ENCODE measurements around the gene ACY1. TPM values are rescaled to one million over a fixed set of nuclear protein-coding genes. Genes with fewer than 3 reads are reported as not detected.

ACY1 gene
- total RNA-seq, 2 donors from 2014 or later, result 58.2 to 69.4 TPM

- Histone ChIP-seq H3K9ac (ENCODE audit: extremely low read depth, low read length, poor library complexity, severe bottlenecking) (no peak overlapping the region), H3K4me1 (ENCODE audit: control insufficient read depth, insufficient read depth, low read length) (peaks cover 6% of the 10 kb centered on the region), H3K27me3 (ENCODE audit: control insufficient read depth, insufficient read depth, low read length, poor library complexity, severe bottlenecking) (peaks cover 7% of the 10 kb centered on the region), H3K9me3 (ENCODE audit: control insufficient read depth, low read length) (no peaks in the 10 kb centered on the region), H3K4me3 (ENCODE audit: low read length) (no peak overlapping the region), H3K36me3 (ENCODE audit: control insufficient read depth, insufficient read depth, low read length) (peaks cover 11% of the 10 kb centered on the region), H3K27ac (ENCODE audit: low read depth, low read length) (no peak overlapping the region)
- no peak overlapping the region for H3K27ac Mint-ChIP-seq
- no peak overlapping the region for H3K4me3 Mint-ChIP-seq
- whole genome bisulfite sequencing, 2 experiments (ENCODE audit: insufficient coverage in 1 of 2, insufficient read length in 1 of 2), result 93 to 97% methylated on average over 10 to 21 of the region's 21 CpGs
- H3K9me3 Mint-ChIP-seq, result no peaks in the 10 kb centered on the region
- no peak for DNase-seq
- H3K36me3 Mint-ChIP-seq (ENCODE audit: low read depth), result peaks cover 16% of the 10 kb centered on the region
- TF ChIP-seq, protein P1, sequence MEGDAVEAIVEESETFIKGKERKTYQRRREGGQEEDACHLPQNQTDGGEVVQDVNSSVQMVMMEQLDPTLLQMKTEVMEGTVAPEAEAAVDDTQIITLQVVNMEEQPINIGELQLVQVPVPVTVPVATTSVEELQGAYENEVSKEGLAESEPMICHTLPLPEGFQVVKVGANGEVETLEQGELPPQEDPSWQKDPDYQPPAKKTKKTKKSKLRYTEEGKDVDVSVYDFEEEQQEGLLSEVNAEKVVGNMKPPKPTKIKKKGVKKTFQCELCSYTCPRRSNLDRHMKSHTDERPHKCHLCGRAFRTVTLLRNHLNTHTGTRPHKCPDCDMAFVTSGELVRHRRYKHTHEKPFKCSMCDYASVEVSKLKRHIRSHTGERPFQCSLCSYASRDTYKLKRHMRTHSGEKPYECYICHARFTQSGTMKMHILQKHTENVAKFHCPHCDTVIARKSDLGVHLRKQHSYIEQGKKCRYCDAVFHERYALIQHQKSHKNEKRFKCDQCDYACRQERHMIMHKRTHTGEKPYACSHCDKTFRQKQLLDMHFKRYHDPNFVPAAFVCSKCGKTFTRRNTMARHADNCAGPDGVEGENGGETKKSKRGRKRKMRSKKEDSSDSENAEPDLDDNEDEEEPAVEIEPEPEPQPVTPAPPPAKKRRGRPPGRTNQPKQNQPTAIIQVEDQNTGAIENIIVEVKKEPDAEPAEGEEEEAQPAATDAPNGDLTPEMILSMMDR (conservative IDR thresholded peaks at IDR 0.05), result no peak
- H3K4me1 Mint-ChIP-seq, result peaks cover 26% of the 10 kb centered on the region
- H3K27me3 Mint-ChIP-seq (ENCODE audit: insufficient read depth), result peaks cover 12% of the 10 kb centered on the region
Observed at GRCh38 chr3:51943451-51944391, 39.6 kb upstream of the ACY1 start.

DNA sequence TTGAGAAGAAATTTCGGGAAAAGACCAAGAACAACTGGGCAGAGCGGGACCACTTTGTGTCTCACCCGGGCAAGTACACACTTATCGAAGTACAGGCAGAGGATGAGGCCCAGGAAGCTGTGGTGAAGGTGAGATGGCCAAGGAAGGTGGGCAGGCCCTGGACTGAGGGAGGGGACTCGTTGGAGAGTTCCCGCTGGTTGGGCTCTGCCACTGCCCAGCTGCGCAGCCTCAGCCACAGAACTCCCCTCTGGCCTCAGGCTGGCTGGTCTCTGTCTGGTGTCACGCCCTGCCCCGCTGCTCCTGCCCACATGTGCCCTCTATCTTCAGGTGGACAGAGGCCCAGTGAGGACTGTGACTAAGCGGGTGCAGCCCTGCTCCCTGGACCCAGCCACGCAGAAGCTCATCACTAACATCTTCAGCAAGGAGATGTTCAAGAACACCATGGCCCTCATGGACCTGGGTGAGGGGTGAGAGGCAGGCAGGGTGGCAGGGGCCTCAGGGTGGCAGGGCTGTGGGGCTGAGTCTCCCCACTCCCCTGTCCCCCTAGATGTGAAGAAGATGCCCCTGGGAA is 38.8 kb upstream of the ACY1 start:
- H3K4me3 Mint-ChIP-seq, result no peak overlapping the region
- H3K27me3 ChIP-seq (ENCODE audit: control insufficient read depth, insufficient read depth, low read length, poor library complexity, severe bottlenecking), result peaks cover 14% of the 10 kb centered on the region
- no peak overlapping the region for H3K27ac Mint-ChIP-seq
- peaks cover 2% of the 10 kb centered on the region for H3K36me3 ChIP-seq (ENCODE audit: control insufficient read depth, insufficient read depth, low read length)
- no peak overlapping the region for H3K27ac ChIP-seq (ENCODE audit: low read depth, low read length)
- H3K36me3 Mint-ChIP-seq (ENCODE audit: low read depth), result peaks cover 9% of the 10 kb centered on the region
- no peak overlapping the region for H3K9ac ChIP-seq (ENCODE audit: extremely low read depth, low read length, poor library complexity, severe bottlenecking)
- peaks cover 19% of the 10 kb centered on the region for H3K4me1 Mint-ChIP-seq
- H3K9me3 ChIP-seq (ENCODE audit: control insufficient read depth, low read length), result no peaks in the 10 kb centered on the region
- H3K27me3 Mint-ChIP-seq (ENCODE audit: insufficient read depth), result peaks cover 15% of the 10 kb centered on the region
- peaks cover 6% of the 10 kb centered on the region for H3K4me1 ChIP-seq (ENCODE audit: control insufficient read depth, insufficient read depth, low read length)
- no peaks in the 10 kb centered on the region for H3K9me3 Mint-ChIP-seq
- DNase-seq, result no peak
- TF ChIP-seq, protein P1 (conservative IDR thresholded peaks at IDR 0.05), result no peak
- no peak overlapping the region for H3K4me3 ChIP-seq (ENCODE audit: low read length)
- WGBS, 2 experiments (ENCODE audit: insufficient coverage in 1 of 2, insufficient read length in 1 of 2), result 93% methylated on average over 7 to 11 of the region's 11 CpGs

DNA sequence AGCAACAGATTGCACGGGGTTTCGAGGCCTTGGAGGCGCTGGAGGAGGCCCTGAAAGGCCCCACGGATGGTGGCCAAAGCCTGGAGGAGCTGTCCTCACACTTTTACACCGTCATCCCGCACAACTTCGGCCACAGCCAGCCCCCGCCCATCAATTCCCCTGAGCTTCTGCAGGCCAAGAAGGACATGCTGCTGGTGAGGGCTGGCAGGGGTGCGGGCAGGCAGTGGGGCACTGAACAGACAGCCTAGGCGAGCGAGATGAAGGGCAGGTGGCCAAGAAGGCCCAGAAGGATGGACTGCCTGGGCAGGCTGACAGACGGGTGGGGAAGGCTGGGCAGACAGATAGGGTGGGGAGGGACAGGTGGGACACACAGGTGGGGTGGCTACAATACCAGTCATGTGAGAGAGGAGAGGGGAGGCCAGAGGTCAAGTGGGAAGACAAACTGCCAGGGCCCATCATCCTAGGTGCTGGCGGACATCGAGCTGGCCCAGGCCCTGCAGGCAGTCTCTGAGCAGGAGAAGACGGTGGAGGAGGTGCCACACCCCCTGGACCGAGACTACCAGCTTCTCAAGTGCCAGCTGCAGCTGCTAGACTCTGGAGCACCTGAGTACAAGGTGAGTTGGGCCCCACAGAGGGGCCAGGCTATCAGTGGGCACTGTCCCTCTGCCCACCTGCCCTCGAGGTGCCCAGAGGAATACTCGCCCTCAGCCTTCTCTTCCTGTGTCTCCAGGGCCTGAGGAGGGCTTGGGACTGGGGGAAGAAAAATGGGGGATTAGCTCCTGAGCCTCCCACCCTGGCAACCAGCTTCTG is 38.1 kb upstream of the ACY1 start:
- no peak for DNase-seq
- TF ChIP-seq, protein P1 (conservative IDR thresholded peaks at IDR 0.05), result no peak
- no peak overlapping the region for H3K4me3 ChIP-seq (ENCODE audit: low read length)
- H3K27me3 Mint-ChIP-seq (ENCODE audit: insufficient read depth), result peaks cover 22% of the 10 kb centered on the region
- no peaks in the 10 kb centered on the region for H3K9me3 ChIP-seq (ENCODE audit: control insufficient read depth, low read length)
- peaks cover 15% of the 10 kb centered on the region for H3K4me1 Mint-ChIP-seq
- WGBS, 2 experiments (ENCODE audit: insufficient coverage in 1 of 2, insufficient read length in 1 of 2), result 91% methylated on average over 12 to 18 of the region's 18 CpGs
- H3K36me3 Mint-ChIP-seq (ENCODE audit: low read depth), result peaks cover 6% of the 10 kb centered on the region
- H3K4me3 Mint-ChIP-seq, result no peak overlapping the region
- H3K27me3 ChIP-seq (ENCODE audit: control insufficient read depth, insufficient read depth, low read length, poor library complexity, severe bottlenecking), result peaks cover 14% of the 10 kb centered on the region
- no peak overlapping the region for H3K9ac ChIP-seq (ENCODE audit: extremely low read depth, low read length, poor library complexity, severe bottlenecking)
- H3K36me3 ChIP-seq (ENCODE audit: control insufficient read depth, insufficient read depth, low read length), result no peaks in the 10 kb centered on the region
- H3K9me3 Mint-ChIP-seq, result no peaks in the 10 kb centered on the region
- H3K27ac ChIP-seq (ENCODE audit: low read depth, low read length), result no peak overlapping the region
- H3K27ac Mint-ChIP-seq, result no peak overlapping the region
- peaks cover 6% of the 10 kb centered on the region for H3K4me1 ChIP-seq (ENCODE audit: control insufficient read depth, insufficient read depth, low read length)

Measured in endodermal cell (in vitro differentiated cells).